ENCODE data around the gene SULT4A1. TPM values are rescaled to one million over a fixed set of nuclear protein-coding genes. Genes with fewer than 3 reads are reported as not detected.

Gene SULT4A1
- total and polyA plus RNA-seq, 2 of the 8 experiments (the other 6 are each of a cell fraction or from before 2014, with no cell fraction given): 9.1 to 11.8 TPM

GRCh38 chr22:43851979-43852307, 10.4 kb downstream of the SULT4A1 start:
- Histone ChIP-seq H3K79me1 (ENCODE audit: low read depth, low read length) (peaks cover 48% of the 10 kb centered on the region), H2BK120ac (replicated peaks; ENCODE audit: low read depth, low read length) (no peak overlapping the region), H3K79me2 (ENCODE audit: control insufficient read depth in 1 of 2, insufficient read depth in 2 of 2, low read length in 2 of 2) (peaks cover 0 to 72% of the 10 kb centered on the region in 2 experiments; a peak in 3 of 4 replicates), H2AK5ac (ENCODE audit: low read depth, low read length) (no peak overlapping the region), H2AFZ (ENCODE audit: low read length) (no peak overlapping the region), H2BK12ac (ENCODE audit: low read depth, low read length) (no peak overlapping the region), H4K8ac (ENCODE audit: extremely low read depth, insufficient read depth, low read length) (no peak overlapping the region), H4K20me1 (replicated peaks in 1 of 2; ENCODE audit: control insufficient read depth in 1 of 2, insufficient read depth in 2 of 2, low read length in 2 of 2) (peaks cover 7 to 19% of the 10 kb centered on the region in 2 experiments), H4K91ac (replicated peaks; ENCODE audit: insufficient read length, low read length) (no peak overlapping the region), H2BK20ac (ENCODE audit: low read length) (no peak overlapping the region), H3K4me2 (ENCODE audit: insufficient read depth in 1 of 2, low read depth in 2 of 2, low read length in 2 of 2) (no peak overlapping the region), H3K23ac (ENCODE audit: insufficient read length) (no peak overlapping the region), H3K27me3 (replicated peaks in 1 of 4; ENCODE audit: control insufficient read depth in 3 of 4, extremely low read depth in 1 of 4, insufficient read depth in 3 of 4, low read length in 3 of 4) (no peaks in the 10 kb centered on the region), H3K4me1 (replicated peaks in 1 of 4; ENCODE audit: control insufficient read depth in 3 of 4, insufficient read depth in 4 of 4, low read length in 3 of 4) (peaks cover 0 to 6% (median 0%) of the 10 kb centered on the region in 4 experiments; a peak in 5 of 7 replicates), H3K9me3 (ENCODE audit: insufficient read depth in 2 of 2, low read depth in 1 of 2, low read length in 1 of 2) (0 out of 4 replicates have a peak, but pooled peaks cover 0 to 2% of the 10 kb centered on the region in 2 experiments), H3K27ac (ENCODE audit: low read depth, low read length) (no peak overlapping the region), H3K14ac (ENCODE audit: insufficient read length) (no peak overlapping the region), H2BK5ac (ENCODE audit: low read depth, low read length) (no peak overlapping the region), H3K4me3 (ENCODE audit: extremely low read depth in 1 of 4, insufficient read depth in 2 of 4, low read depth in 3 of 4, low read length in 4 of 4) (no peak overlapping the region), H2BK15ac (ENCODE audit: low read length) (no peak overlapping the region), H4K5ac (ENCODE audit: insufficient read length, low read depth, low read length) (no peak overlapping the region), H3K36me3 (ENCODE audit: control insufficient read depth in 2 of 4, insufficient read depth in 4 of 4, low read length in 3 of 4) (no peaks in the 10 kb centered on the region), H3K9ac (replicated peaks in 1 of 4; ENCODE audit: extremely low read depth in 1 of 4, low read depth in 3 of 4, low read length in 3 of 4) (no peak overlapping the region), H3K18ac (ENCODE audit: extremely low read depth, low read length) (no peak overlapping the region), H3K23me2 (ENCODE audit: low read depth, low read length) (peaks cover 4% of the 10 kb centered on the region; the same call in 1 of the 2 replicates), H3K4ac (replicated peaks; ENCODE audit: insufficient read length, low read depth, low read length) (no peak overlapping the region), H3K56ac (replicated peaks; ENCODE audit: insufficient read length, low read depth, low read length) (no peak overlapping the region)
- CTCF ChIA-PET (ENCODE audit: partially characterized antibody): interaction anchor here (0.7 to 3.7 kb wide), 8 partner anchors 11 to 95 kb away, joined by 3 to 24 read pairs (median 5); no protein-coding TSS in a partner anchor
- POLR2A ChIA-PET (ENCODE audit: partially characterized antibody): interaction anchor here (1.0 kb wide), 1 partner anchor 21 kb away, joined by 3 read pairs; no protein-coding TSS in a partner anchor
- no peak for FAIRE-seq
- no peak for DNase-seq (ENCODE audit: low read depth in 1 of 2, low spot score in 2 of 2)
- WGBS, 2 experiments (ENCODE audit: extremely low coverage in 1 of 2, insufficient coverage in 1 of 2, insufficient read length in 1 of 2, insufficient replicate concordance in 2 of 2, low coverage in 1 of 2, low lambda C conversion rate in 2 of 2, missing lambda C conversion rate in 1 of 2): 86% methylated on average over 3 of the region's 3 CpGs; no CpG with 5 or more reads in 1 of the 2 experiments
- no peak for TF ChIP-seq RFX5 (IDR thresholded peaks at IDR 0.05; ENCODE audit: borderline replicate concordance, low read depth, low read length)
- no peak for TF ChIP-seq CREB1 (IDR thresholded peaks at IDR 0.05)
- TF ChIP-seq FOSL1 (IDR thresholded peaks at IDR 0.05; ENCODE audit: insufficient read depth, low read depth, low read length): no peak
- TF ChIP-seq, protein P1, sequence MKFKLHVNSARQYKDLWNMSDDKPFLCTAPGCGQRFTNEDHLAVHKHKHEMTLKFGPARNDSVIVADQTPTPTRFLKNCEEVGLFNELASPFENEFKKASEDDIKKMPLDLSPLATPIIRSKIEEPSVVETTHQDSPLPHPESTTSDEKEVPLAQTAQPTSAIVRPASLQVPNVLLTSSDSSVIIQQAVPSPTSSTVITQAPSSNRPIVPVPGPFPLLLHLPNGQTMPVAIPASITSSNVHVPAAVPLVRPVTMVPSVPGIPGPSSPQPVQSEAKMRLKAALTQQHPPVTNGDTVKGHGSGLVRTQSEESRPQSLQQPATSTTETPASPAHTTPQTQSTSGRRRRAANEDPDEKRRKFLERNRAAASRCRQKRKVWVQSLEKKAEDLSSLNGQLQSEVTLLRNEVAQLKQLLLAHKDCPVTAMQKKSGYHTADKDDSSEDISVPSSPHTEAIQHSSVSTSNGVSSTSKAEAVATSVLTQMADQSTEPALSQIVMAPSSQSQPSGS (IDR thresholded peaks at IDR 0.05; ENCODE audit: low read length): no peak
- TF ChIP-seq CBX8 (IDR thresholded peaks at IDR 0.05; ENCODE audit: borderline replicate concordance, low read depth, low read length): no peak
- no peak for TF ChIP-seq GTF2F1 (IDR thresholded peaks at IDR 0.05; ENCODE audit: borderline replicate concordance, low read depth, low read length)
- TF ChIP-seq NANOG (IDR thresholded peaks at IDR 0.05; ENCODE audit: insufficient read depth, low read depth, low read length, poor library complexity, severe bottlenecking): no peak
- no peak for TF ChIP-seq HDAC2 (IDR thresholded peaks at IDR 0.05; ENCODE audit: borderline replicate concordance in 1 of 2, low read depth in 2 of 2, low read length in 2 of 2)
- no peak for TF ChIP-seq SRF (IDR thresholded peaks at IDR 0.05; ENCODE audit: low read depth, low read length)
- no peak for TF ChIP-seq ATF3 (IDR thresholded peaks at IDR 0.05; ENCODE audit: insufficient read depth, low read depth, low read length)
- TF ChIP-seq KDM5A (IDR thresholded peaks at IDR 0.05; ENCODE audit: low read length): no peak
